Measurements from ENCODE around the gene RBPMS2. TPM values are rescaled to one million over a fixed set of nuclear protein-coding genes. Genes with fewer than 3 reads are reported as not detected.
"Not testable (repeated sequence)": the region's sequence is repeated elsewhere in the genome, so short reads cannot be mapped to it uniquely, and the experiment has no call there.

The RBPMS2 gene
- total RNA-seq (2014; rRNA removed), result not detected in 2 replicates
- 0.22 TPM for polyA plus RNA-seq (2012)

- no peak for DNase-seq (ENCODE audit: low read depth)
Measured at GRCh38 chr15:64775551-64776401, at the start of gene RBPMS2. Gene RBPMS2, minus strand, starts transcription at chr15:64775589. Its CDS starts 270 bp downstream, at chr15:64775319.

GRCh38 chr15:64824929-64825430 lies 49.6 kb upstream of the RBPMS2 start:
- DNase-seq (ENCODE audit: low read depth), result peak; percentile 28

- DNase-seq (ENCODE audit: low read depth), result no peak
Measured at GRCh38 chr15:64816452-64816851, 41.1 kb upstream of the RBPMS2 start.

GRCh38 chr15:64814965-64815364 lies 39.6 kb upstream of the RBPMS2 start:
- not testable (repeated sequence) for DNase-seq (ENCODE audit: low read depth)

GRCh38 chr15:64814283-64814682 lies 38.9 kb upstream of the RBPMS2 start:
- not testable (repeated sequence) for DNase-seq (ENCODE audit: low read depth)

- DNase-seq (ENCODE audit: low read depth), result peak; percentile 47
Measured at GRCh38 chr15:64813075-64813474, 37.7 kb upstream of the RBPMS2 start.

- no peak for DNase-seq (ENCODE audit: low read depth)
Measured at GRCh38 chr15:64810497-64811326, 35.3 kb upstream of the RBPMS2 start.

- peak; percentile 57 for DNase-seq (ENCODE audit: low read depth)
Measured at GRCh38 chr15:64809649-64810496, 34.5 kb upstream of the RBPMS2 start.

GRCh38 chr15:64808785-64809453 lies 33.5 kb upstream of the RBPMS2 start:
- DNase-seq (ENCODE audit: low read depth), result no peak

- no peak for DNase-seq (ENCODE audit: low read depth)
Measured at GRCh38 chr15:64807751-64808222, 32.4 kb upstream of the RBPMS2 start.

GRCh38 chr15:64807051-64807749 lies 31.8 kb upstream of the RBPMS2 start:
- DNase-seq (ENCODE audit: low read depth), result no peak

- no peak for DNase-seq (ENCODE audit: low read depth)
Measured at GRCh38 chr15:64806509-64806908, 31.1 kb upstream of the RBPMS2 start.

GRCh38 chr15:64804619-64805018 lies 29.2 kb upstream of the RBPMS2 start:
- DNase-seq (ENCODE audit: low read depth), result no peak

- DNase-seq (ENCODE audit: low read depth), result no peak
Measured at GRCh38 chr15:64803526-64803925, 28.1 kb upstream of the RBPMS2 start.

GRCh38 chr15:64800476-64800875 lies 25.1 kb upstream of the RBPMS2 start:
- no peak for DNase-seq (ENCODE audit: low read depth)

GRCh38 chr15:64798905-64799304 lies 23.5 kb upstream of the RBPMS2 start:
- not testable (repeated sequence) for DNase-seq (ENCODE audit: low read depth)

GRCh38 chr15:64795921-64796320 lies 20.5 kb upstream of the RBPMS2 start:
- not testable (repeated sequence) for DNase-seq (ENCODE audit: low read depth)

GRCh38 chr15:64795299-64795698 lies 19.9 kb upstream of the RBPMS2 start:
- not testable (repeated sequence) for DNase-seq (ENCODE audit: low read depth)

- peak; percentile 19 for DNase-seq (ENCODE audit: low read depth)
Measured at GRCh38 chr15:64792282-64792681, 16.9 kb upstream of the RBPMS2 start.

GRCh38 chr15:64791401-64791800 lies 16.0 kb upstream of the RBPMS2 start:
- DNase-seq (ENCODE audit: low read depth), result no peak
